ENCODE measurements around the gene GABPB1. TPM values are rescaled to one million over a fixed set of nuclear protein-coding genes. Genes with fewer than 3 reads are reported as not detected.
A peak's percentile ranks its signal among the peaks of the same experiment; 100 is the strongest.

GABPB1 gene
- total RNA-seq, 2 donors from 2014 or later: 13.6 to 15.7 TPM

- Histone ChIP-seq H3K4me3 (no peak overlapping the region), H3K36me3 (no peaks in the 10 kb centered on the region)
- TF ChIP-seq, protein P1, sequence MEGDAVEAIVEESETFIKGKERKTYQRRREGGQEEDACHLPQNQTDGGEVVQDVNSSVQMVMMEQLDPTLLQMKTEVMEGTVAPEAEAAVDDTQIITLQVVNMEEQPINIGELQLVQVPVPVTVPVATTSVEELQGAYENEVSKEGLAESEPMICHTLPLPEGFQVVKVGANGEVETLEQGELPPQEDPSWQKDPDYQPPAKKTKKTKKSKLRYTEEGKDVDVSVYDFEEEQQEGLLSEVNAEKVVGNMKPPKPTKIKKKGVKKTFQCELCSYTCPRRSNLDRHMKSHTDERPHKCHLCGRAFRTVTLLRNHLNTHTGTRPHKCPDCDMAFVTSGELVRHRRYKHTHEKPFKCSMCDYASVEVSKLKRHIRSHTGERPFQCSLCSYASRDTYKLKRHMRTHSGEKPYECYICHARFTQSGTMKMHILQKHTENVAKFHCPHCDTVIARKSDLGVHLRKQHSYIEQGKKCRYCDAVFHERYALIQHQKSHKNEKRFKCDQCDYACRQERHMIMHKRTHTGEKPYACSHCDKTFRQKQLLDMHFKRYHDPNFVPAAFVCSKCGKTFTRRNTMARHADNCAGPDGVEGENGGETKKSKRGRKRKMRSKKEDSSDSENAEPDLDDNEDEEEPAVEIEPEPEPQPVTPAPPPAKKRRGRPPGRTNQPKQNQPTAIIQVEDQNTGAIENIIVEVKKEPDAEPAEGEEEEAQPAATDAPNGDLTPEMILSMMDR (IDR thresholded peaks at IDR 0.05): no peak
These were observed 6.8 kb upstream of the GABPB1 start for GRCh38 chr15:50361756-50362155.

DNA sequence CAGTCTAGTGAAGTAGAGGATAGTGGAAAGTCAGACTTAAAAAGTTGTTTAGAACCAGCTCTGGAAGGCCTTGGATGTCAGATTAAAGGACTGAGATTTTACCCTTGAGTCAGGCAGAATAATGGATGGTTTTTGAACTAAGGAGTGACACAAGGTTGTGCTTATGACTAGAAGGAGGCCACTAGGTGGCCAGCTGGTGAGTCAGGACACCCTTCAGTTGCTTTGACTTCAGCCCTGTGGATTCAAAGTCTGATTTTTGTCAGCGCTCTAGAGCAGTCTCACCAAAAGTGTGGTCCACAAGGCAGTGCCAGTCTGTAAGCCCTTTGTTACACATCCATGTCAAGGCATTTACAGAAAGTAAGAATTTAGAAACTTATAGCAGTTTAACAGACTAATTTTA, 3.8 kb upstream of the GABPB1 start:
- Histone ChIP-seq H3K9ac (ENCODE audit: low read depth in 2 of 2, low read length in 2 of 2) (no peak overlapping the region), H3K27me3 (no peaks in the 10 kb centered on the region), H3K9me3 (no peaks in the 10 kb centered on the region), H3K4me1 (no peaks in the 10 kb centered on the region), H3K27ac (no peak overlapping the region), H3K4me3 (no peak overlapping the region), H3K36me3 (no peaks in the 10 kb centered on the region)
- intact Hi-C loops (cut with DNase I): loop anchor here (5.0 kb wide), 1 partner anchor 63 kb away; the partner anchor contains the start of gene USP8
- DNase-seq: no peak
- TF ChIP-seq, protein P1 (IDR thresholded peaks at IDR 0.05): peak; percentile 17

More at GRCh38 chr15:50361756-50362155, 6.8 kb upstream of the GABPB1 start:
- DNase-seq: no peak
- no peak overlapping the region for H3K27ac ChIP-seq
- H3K27me3 ChIP-seq: no peaks in the 10 kb centered on the region
- no peak overlapping the region for H3K9ac ChIP-seq (ENCODE audit: low read depth in 2 of 2, low read length in 2 of 2)
- intact Hi-C loops (cut with DNase I): no loop called here
- H3K9me3 ChIP-seq: no peaks in the 10 kb centered on the region
- H3K4me1 ChIP-seq: no peaks in the 10 kb centered on the region

- TF ChIP-seq, protein P1 (IDR thresholded peaks at IDR 0.05): no peak
- Histone ChIP-seq H3K4me1 (no peaks in the 10 kb centered on the region), H3K9me3 (no peaks in the 10 kb centered on the region), H3K27ac (peak overlapping the region; percentile 100), H3K9ac (ENCODE audit: low read depth in 2 of 2, low read length in 2 of 2) (peak overlapping the region; percentile 95 to 100), H3K4me3 (peak overlapping the region; percentile 97), H3K27me3 (no peaks in the 10 kb centered on the region), H3K36me3 (no peaks in the 10 kb centered on the region)
- no peak for DNase-seq
- intact Hi-C loops (cut with DNase I): loop anchor here (5.0 kb wide), 1 partner anchor 66 kb away; the partner anchor contains the start of gene USP8
These were observed 982 bp upstream of the GABPB1 start for GRCh38 chr15:50355980-50356379.

DNA sequence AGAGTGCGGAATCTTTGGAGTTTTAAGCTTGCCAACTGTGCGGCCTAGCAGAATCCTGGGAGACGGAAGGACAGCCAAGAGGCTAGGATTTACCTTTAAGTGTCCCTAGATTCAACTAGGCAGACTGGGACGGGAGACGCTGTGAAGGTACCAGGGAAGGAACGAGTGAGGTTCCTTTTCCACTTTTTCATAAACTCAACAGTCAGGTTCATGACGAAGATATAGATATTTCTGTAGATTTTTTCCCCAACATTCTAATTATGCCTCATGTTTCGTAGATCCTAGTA, 564 bp upstream of the GABPB1 start:
- Histone ChIP-seq H3K9me3 (no peaks in the 10 kb centered on the region), H3K4me3 (peak overlapping the region; percentile 97), H3K9ac (ENCODE audit: low read depth in 2 of 2, low read length in 2 of 2) (peak overlapping the region; percentile 95 to 100), H3K36me3 (no peaks in the 10 kb centered on the region), H3K4me1 (no peaks in the 10 kb centered on the region), H3K27ac (peak overlapping the region; percentile 100), H3K27me3 (no peaks in the 10 kb centered on the region)
- intact Hi-C loops (cut with DNase I): loop anchor here (5.0 kb wide), 1 partner anchor 67 kb away; the partner anchor contains the start of gene USP8
- DNase-seq: no peak
- TF ChIP-seq, protein P1 (IDR thresholded peaks at IDR 0.05): no peak

DNA sequence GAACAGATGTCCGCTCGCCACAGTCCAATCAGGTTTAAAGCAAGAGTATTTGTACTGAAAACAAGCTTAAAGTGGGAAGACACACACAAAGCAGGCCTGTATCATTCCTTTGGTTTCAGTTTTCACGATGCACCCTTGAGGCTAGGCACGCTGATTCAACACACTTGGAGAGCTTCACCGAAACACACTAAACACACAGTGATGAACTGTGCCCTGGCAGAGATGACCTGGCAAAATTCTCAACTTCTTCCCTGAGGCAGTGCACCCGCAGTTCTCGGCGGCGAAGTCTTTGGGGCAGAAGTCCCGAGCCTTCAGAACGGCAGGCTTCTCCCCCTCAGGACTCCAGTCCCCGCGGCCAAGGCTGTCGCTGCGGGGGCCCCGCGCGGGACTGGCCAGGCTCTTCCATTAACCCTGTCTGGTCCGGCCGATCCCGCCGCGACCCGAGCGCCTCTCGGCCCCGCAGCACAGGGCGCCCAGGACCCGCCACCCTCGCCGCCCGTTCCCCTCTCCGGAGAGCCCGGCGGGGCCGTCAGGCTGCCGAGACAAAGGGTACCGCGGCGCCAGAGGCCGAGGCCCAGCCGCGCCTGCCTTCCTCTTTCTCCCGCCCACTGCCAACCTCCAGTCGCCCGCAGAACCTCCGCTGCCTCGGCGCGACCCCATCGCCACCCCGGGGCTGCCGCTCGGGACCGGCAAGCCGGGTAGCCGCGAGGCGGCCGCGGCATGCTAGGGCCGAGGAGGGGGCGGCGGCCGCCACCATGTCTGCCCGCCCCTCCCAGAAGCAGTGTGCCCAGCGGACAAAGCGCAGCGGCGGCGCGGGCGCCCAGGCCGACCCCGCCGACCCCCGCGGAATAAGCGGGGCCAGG, 792 bp downstream of the GABPB1 start:
- intact Hi-C loops (cut with DNase I): no loop called here
- Histone ChIP-seq H3K4me1 (no peaks in the 10 kb centered on the region), H3K9me3 (no peaks in the 10 kb centered on the region), H3K27ac (peak overlapping the region; percentile 100), H3K9ac (ENCODE audit: low read depth in 2 of 2, low read length in 2 of 2) (peak overlapping the region; percentile 95 to 100), H3K36me3 (no peaks in the 10 kb centered on the region), H3K27me3 (no peaks in the 10 kb centered on the region), H3K4me3 (peak overlapping the region; percentile 97)
- peak; percentile 70 for DNase-seq
- TF ChIP-seq, protein P1 (IDR thresholded peaks at IDR 0.05): no peak

Data from colonic mucosa (tissue), 4 donors.